Bronchial epithelial cell (primary cell): ENCODE results near the gene COL25A1. TPM values are rescaled to one million over a fixed set of nuclear protein-coding genes. Genes with fewer than 3 reads are reported as not detected.

Source experiments
- DNase-seq: peaks from one replicate; pipeline ENCODE4 v3.0.0-alpha.2; 2010; ENCODE audit warnings: low read depth
- FAIRE-seq: peaks from 2 replicates; lab custom pipeline; 2011; peaks lifted over from hg19 to GRCh38; lab: Jason Lieb, UNC
- H3K27me3 ChIP-seq: 2 replicates; pipeline ENCODE4 v1.5.1; 2011; ENCODE audit warnings: low read length; ENCODE audit not compliant: control insufficient read depth, insufficient read depth
- H3K36me3 ChIP-seq: 2 replicates; pipeline ENCODE4 v1.5.1; 2011; ENCODE audit warnings: low read length; ENCODE audit not compliant: control insufficient read depth, insufficient read depth
- H3K4me3 ChIP-seq: 2 replicates; pipeline ENCODE4 v1.5.1; 2011; ENCODE audit warnings: mild to moderate bottlenecking, low read depth, low read length, control low read depth
- CTCF ChIP-seq: IDR thresholded peaks from 2 replicates; pipeline ENCODE4 v1.5.1; 2011; ENCODE audit warnings: mild to moderate bottlenecking, moderate library complexity, low read length, control low read depth, inconsistent platforms; ENCODE audit not compliant: insufficient read depth, severe bottlenecking
- total RNA-seq: library from RNA; depleted of rRNA; stranded (reverse); fragments of >200 nt; gene quantifications from 2 replicates; pipeline ENCODE4 v1.2.1, GENCODE V29; 2014

Gene COL25A1
- total RNA-seq, 1 donor from 2014 or later: under 0.01 TPM

GRCh38 chr4:109256818-109257217 is 45.6 kb downstream of the COL25A1 start:
- FAIRE-seq: no peak
- DNase-seq: no peak
- TF ChIP-seq CTCF: no peak
- H3K4me3 ChIP-seq: no peak overlapping the region
- no peaks in the 10 kb centered on the region for H3K27me3 ChIP-seq
- no peaks in the 10 kb centered on the region for H3K36me3 ChIP-seq

GRCh38 chr4:109254845-109255244 is 47.6 kb downstream of the COL25A1 start:
- H3K4me3 ChIP-seq: no peak overlapping the region
- H3K36me3 ChIP-seq: no peaks in the 10 kb centered on the region
- no peaks in the 10 kb centered on the region for H3K27me3 ChIP-seq
- FAIRE-seq: no peak
- TF ChIP-seq CTCF: no peak
- DNase-seq: no peak

GRCh38 chr4:109251396-109251795 is 51.1 kb downstream of the COL25A1 start:
- no peak for FAIRE-seq

GRCh38 chr4:109248322-109248900 is 54.0 kb downstream of the COL25A1 start:
- no peak overlapping the region for H3K4me3 ChIP-seq
- FAIRE-seq: no peak
- no peaks in the 10 kb centered on the region for H3K36me3 ChIP-seq
- no peak for TF ChIP-seq CTCF
- H3K27me3 ChIP-seq: no peaks in the 10 kb centered on the region
- DNase-seq: no peak

More at GRCh38 chr4:109251396-109251795, 51.1 kb downstream of the COL25A1 start:
- DNase-seq: no peak
- H3K36me3 ChIP-seq: no peaks in the 10 kb centered on the region
- no peak for TF ChIP-seq CTCF
- H3K4me3 ChIP-seq: no peak overlapping the region
- H3K27me3 ChIP-seq: no peaks in the 10 kb centered on the region

- DNase-seq (no peak), FAIRE-seq (no peak)
- Histone ChIP-seq H3K27me3 (no peaks in the 10 kb centered on the region), H3K4me3 (no peak overlapping the region), H3K36me3 (no peaks in the 10 kb centered on the region)
- TF ChIP-seq CTCF: no peak
These were observed 58.6 kb downstream of the COL25A1 start for GRCh38 chr4:109243871-109244270.

GRCh38 chr4:109238746-109239145 is 63.7 kb downstream of the COL25A1 start:
- no peak for FAIRE-seq

More at GRCh38 chr4:109238746-109239145, 63.7 kb downstream of the COL25A1 start:
- H3K36me3 ChIP-seq: no peaks in the 10 kb centered on the region
- no peak for DNase-seq
- H3K4me3 ChIP-seq: no peak overlapping the region
- no peak for TF ChIP-seq CTCF
- H3K27me3 ChIP-seq: no peaks in the 10 kb centered on the region
